Stimulated activated CD8-positive, alpha-beta memory T cell treated with anti-CD3 and anti-CD28 coated beads, Interleukin-4, amount 100 ng/mL, for 24 hours (primary cell): ENCODE data around the gene KRT72.

Source experiments
- DNase-seq: peaks from one replicate; pipeline ENCODE4 v3.0.0-alpha.2; 2020; ENCODE audit warnings: low read depth

The KRT72 gene

DNA sequence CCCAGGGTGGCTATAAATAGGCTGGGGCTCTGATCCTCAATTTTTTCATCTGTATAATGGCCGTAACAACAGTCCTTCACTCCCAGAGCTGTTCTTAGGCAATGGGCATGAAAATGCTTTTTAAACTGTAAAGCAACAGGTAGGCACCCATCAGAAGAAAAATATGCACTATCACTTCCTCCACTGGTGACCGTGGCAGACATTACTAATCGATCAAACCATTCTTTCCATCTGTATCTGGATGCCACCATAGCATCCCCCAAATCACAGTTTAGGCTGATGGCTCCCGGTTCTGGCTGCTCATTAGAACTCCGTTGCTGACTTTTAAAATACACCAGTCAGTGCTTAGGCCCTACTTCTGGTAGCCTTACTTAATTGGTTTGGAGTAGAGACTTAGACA, 59.6 kb downstream of the KRT72 start:
- DNase-seq, result no peak

DNA sequence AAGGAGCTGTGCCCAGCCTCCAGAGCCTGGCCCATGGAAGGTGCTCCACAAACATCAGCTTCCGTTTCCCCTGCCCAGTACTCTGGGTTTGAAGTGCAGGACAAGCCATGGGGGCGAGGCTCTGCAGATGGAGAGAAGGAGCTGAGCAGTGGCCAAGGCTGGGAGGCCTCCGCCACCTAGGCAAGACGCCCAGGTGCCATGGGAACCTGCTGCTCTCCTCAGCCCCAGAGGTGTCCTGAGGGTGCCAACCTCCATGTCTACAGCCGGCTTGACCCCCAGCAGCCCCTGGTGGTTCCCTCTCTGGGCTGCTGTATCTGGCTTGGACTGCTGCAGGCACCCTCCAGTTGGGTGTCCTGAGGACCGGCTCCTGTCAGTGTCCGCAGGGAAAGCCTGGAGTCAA, 60.7 kb downstream of the KRT72 start:
- DNase-seq, result no peak

DNA sequence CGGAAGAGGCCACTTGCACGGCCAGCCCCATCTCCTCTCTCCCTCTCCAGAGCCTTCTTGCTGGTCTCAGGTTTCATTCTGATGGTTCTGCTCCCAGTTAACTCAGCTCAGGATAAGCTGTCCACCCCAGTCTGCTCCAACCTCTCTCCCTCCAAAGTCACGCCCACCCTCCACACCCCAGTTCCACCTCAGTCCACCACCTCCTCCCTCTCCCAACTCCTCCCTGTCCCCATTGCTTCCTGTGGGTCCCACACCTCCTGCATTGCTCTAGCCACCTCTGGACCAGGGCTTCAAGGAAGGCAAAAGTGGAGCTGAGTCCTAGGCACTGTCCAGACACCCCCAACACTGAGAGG, 61.5 kb downstream of the KRT72 start:
- DNase-seq, result no peak

DNA sequence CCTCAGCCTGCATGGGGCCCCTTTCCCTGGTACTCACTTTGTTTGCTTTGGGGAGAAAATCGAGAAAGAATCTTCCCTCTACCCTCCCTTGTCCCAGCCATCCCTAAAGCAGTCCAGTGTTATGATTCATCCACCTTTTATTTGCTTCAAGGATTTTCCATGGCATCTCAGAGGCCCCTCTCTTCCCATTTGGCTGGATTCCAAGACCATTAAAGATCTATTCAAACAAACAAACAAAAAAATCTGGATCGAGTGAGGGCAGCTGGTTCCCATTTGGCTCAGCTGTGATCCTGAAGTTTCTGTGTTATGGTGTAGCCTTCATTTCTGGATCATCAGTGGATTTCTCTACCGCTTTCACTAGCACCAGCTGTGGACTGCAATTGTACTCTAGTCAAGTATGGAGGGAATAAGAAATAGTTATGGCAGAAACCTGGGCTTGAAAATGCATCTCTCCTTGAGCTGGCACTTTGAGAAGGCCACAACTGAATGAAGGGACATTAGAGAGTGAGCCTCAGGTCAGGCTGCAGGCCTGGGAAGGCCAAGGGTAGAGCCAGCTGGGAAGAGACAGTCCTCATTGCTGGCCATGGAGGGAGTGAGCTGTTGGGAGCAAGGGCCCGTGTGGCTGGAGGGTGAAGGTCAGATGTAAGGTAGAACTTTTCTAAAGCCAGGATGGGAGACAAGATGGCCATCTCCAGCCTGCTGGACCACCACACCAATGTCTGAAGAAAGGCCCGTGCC, 62.0 kb downstream of the KRT72 start:
- DNase-seq, result no peak

DNA sequence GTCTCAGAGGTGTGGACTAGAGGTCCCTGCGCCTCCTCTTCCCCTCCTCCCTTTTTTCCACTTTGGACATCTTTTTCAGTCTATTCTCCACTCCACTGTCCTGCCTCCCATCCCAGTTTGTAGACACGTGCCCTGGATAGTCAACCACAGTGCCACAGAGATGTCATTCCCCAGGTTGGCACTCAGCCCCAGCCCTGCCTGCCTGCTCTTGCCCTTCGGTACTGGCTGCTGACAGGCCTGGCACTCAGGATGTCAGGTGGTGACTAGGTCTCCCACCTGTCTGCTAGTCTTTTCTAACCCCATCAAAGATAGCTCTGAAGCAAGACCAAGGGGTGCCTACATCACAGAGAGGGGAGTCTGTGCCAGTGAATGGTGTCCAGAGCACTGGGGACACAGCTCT, 64.2 kb downstream of the KRT72 start:
- DNase-seq, result no peak
